ENCODE results near the gene TOR1A. TPM values are rescaled to one million over a fixed set of nuclear protein-coding genes. Genes with fewer than 3 reads are reported as not detected.
"Not testable (repeated sequence)": the region's sequence is repeated elsewhere in the genome, so short reads cannot be mapped to it uniquely, and the experiment has no call there.

Gene TOR1A
- total RNA-seq, 1 experiment from 2014 or later: 75.2 TPM

DNA sequence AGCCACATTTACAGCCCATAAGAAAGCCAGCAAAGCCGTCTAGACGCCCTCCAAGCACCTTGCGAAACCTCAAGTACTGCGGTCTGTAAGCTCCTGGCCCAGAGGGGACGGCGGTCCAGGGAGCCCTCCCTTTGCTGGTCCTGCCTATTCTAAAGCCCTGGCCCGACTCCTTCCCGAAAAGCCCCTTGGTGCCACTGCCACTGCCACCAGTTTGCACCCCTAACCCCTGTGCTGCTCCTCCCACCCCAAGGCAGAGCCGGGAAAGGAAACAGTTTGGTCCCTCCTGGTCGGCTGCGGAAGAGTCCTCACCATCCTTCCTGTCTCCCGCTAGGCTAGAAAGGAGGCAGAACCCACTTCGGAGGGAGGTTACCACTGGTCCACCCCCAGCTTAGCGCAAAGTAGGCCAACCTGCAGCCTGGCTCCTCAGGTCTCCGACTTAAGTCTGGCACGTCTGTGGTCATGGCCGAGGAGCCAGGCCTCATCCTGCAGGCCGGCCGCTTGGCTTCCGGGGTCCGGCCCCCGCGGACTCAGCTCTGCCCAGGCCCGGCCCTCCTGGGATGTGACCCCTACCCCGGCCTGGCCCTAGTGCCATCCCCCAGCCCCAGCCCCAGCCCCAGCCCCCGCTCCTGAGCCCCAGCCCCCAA, 916 bp downstream of the TOR1A start:
- peak; percentile 28 for DNase-seq (ENCODE audit: low read depth)

DNA sequence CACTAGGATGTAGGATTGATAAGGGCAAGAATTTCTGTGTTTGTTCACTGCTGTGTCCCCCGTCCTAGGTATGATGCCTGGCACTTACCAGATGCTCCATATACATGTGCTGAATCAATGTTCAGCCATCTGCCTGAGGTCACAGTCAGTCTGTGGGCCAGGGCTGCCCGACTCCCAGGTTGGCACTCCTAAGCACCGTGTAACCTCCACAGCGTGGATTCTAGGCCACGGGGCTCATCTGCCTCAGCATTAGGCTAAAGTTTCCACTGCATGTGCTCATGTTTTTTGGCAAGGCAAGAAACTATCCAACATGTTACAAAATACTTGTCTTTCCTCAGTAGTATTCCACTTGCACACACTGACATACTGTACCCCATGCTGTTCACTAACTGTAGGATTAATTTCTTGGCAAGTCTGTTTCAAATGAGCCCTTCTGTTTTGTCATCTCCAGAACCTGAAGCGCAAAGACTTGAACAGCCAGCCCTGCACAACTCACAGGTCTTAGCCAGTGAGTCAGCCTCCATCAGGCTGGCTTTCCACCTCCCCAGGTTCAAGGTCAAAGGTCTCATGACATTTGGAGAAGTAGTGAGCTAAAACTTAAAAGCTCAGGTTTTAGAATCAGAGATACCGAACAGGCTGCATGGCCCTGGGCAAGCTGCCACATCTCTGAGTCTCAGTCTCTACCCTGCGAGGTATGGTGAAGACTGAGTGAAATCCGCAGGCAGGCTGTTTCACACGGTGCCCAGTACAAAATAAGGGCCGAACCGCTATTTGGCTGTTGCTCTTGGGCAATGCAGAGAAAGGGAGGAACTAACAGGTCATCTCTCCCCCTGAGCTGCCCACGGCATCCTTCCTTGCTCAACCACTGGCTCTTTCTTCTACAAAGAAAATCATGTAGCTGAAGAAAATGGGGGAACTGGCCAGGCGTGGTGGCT, 7.2 kb downstream of the TOR1A start:
- DNase-seq (ENCODE audit: low read depth): no peak

DNA sequence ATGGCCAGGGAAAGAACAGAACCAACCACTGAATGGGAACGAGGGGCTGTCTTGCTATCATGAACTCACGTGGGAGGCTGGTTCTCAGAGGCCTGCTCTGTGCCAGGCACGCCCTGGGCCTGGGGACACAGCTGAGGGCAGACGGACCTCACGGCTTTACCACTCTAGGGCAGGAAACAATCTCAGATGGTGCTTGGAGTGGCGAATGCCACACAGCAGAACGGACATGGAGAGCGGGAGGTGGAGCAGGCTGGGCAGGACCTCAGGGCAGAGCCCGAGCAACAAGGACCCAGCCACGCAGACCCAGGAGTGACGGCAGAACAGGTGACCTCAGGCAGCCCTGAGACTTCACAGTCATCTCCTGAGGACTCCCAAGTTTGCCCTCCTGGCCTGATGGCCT, 8.7 kb downstream of the TOR1A start:
- DNase-seq (ENCODE audit: low read depth): no peak

DNA sequence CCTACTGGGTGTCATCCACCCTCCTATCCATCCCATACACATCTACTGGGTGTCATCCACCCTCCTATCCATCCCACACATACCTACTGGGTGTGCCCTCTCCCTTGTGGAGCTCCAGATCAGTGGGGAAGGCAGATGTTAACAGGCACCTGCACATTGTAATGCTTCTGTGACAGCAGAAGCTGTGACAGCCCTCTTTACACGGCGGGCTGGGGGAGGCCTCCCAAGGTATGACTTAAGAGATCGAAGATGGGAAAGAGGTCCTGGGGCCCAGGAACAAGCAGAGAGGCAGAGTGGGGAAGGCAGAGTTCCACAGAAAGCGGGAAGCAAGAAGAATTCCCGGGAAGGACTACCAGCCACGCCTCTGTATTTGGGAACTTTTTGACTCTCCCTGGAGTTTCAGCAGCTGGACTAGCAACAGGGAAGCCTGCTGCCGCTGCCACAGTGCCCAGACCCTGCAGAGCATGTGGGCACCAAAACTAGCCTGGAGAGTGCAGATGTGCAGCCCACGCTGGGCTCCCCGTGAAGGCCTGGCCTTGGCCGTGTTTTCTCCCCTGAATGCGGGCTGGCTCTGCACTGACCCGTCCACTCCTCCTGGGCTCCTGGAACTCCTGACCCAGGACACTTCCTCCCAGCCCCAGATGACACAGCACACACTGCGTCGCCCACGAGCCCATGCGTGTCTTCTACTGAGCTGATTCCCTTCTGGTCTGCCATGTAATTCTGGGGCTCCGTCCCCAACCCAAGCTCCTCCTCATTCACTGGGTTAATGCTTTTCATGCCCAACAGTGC, 9.3 kb downstream of the TOR1A start:
- DNase-seq (ENCODE audit: low read depth): no peak

DNA sequence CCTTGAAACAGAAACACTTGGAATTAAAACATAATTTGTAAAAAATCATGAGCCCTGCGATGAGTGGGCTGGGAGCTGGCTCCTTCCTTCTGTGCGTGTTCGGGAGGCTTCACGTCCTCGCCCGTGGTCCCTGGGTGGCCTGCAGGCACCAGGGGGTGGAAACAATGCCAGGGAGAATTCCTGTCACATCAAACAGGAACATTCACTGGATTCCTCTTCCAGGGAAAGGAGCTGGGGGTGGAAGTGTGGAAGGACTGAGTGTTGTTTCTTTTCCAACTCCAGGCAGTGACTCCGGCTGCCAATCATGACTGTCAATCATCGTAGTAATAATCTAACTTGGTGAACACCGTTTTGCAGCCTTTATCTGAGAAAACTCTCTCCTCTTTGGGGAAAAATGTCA, 10.3 kb downstream of the TOR1A start:
- no peak for DNase-seq (ENCODE audit: low read depth)

DNA sequence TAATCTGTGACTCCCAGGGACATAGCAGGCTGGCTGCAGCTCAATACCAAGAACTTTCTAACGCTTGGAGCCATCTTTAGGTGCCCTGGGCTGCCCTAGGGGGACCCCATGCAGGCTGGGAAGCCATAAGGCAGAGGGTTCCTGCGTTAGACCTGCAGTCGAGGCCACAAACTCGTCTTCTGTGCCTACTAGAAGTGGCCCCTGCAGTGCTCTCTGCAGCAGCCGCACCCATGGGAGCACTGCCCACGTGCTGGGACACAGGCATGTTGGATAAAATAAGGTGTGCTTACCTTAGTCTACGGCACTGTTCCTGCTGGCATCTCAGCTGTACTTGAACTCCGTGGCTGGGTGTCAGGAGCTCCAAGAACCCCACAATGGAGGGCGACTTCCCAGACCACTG, 11.6 kb downstream of the TOR1A start:
- DNase-seq (ENCODE audit: low read depth): no peak

DNA sequence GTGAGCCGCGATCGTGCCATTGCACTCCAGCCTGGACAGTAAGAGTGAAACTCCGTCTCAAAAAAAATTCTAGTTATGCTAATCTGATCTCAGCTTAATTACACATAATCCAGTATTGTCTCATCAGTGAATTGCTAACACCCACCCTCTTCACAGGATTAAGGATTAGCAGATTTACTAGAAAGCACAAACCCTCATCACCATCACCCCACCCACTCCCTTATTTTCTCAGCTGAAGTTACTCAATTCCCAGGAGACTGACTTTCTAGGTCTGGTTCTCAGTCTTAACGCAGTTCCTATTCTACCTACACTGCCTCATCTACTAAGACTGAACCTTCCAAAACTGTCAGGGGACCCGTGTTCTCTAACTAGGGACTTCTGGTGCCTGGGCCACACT, 12.0 kb downstream of the TOR1A start:
- no peak for DNase-seq (ENCODE audit: low read depth)

DNA sequence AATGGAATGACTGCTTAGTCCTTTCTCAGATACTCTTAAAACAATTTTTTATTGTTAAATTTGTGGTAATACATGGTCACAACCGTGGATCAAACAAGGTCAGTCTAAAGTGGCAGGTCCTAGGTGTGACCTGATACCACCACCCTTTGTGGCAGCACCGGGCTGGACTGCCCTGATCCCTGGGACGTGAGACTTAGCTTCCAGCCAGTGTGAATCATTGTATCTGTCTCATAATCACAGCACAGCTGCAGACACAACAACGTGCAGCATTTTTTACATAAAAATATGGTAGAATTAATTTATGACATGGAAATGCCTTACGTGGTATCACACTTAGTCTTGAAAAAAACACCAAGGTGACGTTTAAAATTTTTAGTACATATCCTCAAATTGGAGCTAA, 13.1 kb downstream of the TOR1A start:
- no peak for DNase-seq (ENCODE audit: low read depth)

DNA sequence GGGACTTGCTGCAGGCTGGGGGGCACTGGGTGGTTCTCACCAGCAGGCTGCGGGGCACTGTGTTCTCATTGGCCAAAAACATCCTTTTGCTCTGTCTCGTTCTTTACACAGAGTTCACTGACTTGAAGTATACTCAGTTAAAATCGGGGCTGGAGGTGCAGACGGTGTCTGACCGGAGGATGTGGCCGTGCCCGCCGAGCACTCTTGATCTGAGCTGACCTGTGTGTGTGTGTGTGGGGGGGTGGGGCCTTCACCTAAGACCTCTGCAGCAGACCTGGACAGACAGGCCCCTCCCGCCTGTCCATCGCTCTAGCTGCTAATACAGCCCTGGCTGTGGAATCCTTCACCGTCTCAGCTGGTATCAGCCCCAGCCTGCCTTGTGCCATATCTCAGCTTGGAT, 13.8 kb downstream of the TOR1A start:
- no peak for DNase-seq (ENCODE audit: low read depth)

DNA sequence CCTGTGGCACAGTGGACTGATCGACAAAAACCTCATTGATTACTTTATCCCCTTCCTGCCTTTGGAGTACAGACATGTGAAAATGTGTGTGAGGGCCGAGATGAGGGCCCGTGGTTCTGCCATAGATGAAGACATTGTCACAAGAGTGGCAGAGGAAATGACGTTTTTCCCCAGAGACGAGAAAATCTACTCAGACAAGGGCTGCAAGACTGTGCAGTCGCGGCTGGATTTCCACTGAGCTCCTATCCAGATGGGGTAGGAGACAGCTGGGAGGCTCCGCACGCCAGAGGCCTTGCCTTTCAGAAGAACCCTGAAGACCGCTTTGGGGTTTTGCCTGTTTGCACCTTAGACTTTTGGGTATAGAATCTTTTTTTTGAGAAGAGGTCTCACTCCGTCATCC, 14.6 kb downstream of the TOR1A start:
- no peak for DNase-seq (ENCODE audit: low read depth)

DNA sequence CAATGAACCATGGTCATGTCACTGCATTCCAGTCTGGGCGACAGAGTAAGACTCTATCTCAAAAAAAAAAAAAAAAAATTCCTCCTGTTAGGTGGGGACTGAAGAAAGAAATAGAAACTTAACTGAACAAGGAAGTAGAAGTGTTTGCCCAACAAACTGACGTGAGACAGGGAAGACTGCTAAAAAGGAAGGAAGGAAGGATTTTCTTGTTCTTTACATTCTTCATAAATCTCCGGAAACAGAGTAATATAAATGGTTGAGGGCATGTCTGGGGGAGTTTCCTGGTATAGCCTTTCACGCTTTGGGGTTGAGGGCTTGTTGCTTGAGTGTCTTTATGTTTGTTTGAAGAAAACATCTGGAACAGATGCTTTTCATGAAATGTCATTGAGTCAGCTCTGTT, 17.9 kb downstream of the TOR1A start:
- DNase-seq (ENCODE audit: low read depth): no peak

DNA sequence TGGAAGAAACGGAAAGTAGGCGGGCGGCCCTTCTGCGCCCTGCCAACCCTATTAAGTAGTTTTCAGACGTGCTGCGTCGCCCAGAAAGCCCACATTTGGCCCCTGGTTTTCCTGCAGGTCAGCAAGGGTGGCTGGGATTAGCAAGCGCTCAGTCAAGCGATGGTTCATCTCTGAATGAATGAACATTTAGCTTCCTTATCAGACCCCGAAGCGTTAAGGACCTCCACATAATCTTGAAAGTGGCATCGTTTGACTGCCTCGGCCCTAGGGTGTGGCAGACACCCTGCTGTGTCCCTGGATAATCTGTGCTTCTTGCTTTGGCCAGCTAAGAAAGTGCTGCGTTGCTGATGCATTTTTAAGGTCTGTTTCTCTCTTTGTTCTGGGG, 20.3 kb downstream of the TOR1A start:
- no peak for DNase-seq (ENCODE audit: low read depth)

DNA sequence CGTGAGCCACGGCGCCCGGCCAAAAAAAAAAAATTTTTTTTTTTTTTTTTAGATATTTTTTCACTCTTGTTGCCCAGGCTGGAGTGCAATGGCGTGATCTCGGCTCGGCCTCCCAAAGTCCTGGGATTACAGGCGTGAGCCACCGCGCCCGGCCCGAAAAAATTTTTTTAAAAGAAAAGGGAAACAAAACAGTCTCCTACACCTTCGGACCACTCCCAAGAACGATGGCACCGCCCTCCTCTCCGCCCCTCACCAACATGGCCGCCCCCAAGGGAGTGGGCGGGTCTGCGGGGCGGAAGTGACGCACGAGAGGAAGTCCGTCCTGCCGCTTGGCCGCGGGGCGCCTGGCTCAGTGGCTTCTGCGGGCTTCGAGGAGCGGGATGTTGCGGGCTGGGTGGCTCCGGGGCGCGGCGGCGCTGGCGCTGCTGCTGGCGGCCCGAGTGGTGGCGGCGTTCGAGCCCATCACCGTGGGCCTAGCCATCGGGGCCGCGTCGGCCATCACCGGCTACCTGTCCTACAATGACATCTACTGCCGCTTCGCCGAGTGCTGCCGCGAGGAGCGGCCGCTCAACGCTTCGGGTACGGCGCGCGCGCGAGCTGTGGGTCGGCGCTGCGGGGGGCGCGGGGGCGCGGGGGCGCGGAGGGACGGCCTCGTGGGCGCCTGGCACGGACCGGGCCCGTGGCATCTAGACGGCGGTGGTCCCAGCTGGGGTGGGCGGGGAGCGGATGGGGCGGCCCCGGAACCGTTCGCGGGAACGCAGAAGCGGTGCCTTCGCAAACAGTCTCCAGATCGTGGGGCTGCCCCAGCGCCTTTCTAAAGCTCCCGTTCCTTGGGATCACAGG, 20.9 kb downstream of the TOR1A start, which contains the start of gene TOR1B:
Gene TOR1B (plus strand): TSS at position 352 of the 843 bp plus-strand sequence. CDS start 29 bp downstream, at position 381.
- peak; percentile 93 for DNase-seq (ENCODE audit: low read depth)

DNA sequence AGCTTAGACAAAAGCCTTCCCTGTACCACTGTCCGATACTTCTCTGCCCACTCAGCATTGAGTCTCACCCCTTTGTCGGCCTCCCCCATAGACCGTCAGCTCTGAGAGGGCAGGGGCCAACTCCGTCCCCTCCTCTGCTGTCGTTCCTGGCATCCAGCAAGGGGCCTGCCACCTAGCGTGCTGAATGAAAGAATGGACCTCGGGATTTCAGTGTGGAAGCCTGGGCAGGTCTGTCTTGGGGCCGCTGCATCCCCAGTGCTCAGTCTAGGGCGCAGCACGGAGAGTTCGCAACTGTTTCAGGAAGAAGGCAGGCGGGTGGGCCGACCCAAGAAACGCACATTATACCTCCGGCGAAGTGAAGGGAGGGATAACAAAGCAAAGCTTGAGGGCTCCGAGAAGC, 22.4 kb downstream of the TOR1A start:
- DNase-seq (ENCODE audit: low read depth): no peak

DNA sequence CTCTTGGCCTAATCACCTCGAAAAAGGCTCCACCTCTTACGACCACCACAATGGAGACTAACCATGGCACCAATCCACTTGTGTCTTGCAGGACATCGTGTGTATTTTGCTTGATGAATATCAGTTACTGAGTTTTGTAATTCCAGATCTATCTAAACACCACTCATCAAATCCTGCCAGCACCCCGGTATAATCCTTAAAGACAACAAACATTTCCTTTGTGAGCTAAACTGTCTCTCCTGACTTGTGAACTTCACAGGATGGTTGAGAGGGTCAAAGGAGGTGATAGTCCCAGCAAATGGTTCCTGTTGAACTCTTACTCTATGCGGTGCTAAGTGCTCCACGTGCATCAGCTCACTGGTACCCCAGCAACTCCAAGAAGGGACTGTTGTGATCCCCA, 25.0 kb downstream of the TOR1A start:
- no peak for DNase-seq (ENCODE audit: low read depth)

DNA sequence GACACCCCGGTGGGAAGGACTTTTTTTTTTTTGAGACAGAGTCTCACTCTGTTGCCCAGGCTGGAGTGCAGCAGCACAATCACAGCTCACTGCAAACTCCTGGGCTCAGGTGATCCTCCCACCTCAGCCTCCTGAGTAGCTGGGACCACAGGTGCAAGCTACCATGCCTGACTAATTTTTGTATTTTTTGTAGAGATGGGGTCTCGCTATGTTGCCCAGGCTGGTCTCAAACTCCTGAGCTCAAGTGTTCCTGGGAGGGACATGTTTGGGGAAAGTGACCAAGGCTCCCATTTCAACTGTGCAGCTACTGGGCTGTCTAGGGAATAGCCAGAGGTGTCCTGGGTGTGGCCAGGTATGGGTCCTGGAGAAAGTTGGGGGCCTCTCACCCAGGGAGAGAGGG, 27.9 kb downstream of the TOR1A start:
- DNase-seq (ENCODE audit: low read depth): not testable (repeated sequence)

DNA sequence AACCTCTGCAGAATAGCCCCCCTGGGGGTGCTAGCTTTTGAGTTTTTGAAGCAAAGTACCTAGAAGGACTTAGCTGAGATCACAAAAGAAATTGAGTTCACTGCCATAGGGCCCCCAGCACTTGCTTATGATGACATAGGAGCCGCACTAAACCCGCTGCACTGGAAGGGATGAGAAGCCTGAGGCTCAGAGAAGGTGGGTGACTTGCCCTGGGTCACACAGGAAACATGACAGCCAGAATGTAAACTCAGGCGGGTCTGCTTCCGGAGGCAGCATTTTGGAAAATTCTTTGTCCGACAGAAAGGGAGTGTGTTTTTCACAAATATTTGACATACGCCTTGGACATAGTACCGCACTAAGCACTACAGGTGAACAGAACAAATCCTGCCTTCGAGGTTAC, 29.4 kb downstream of the TOR1A start:
- DNase-seq (ENCODE audit: low read depth): no peak

DNA sequence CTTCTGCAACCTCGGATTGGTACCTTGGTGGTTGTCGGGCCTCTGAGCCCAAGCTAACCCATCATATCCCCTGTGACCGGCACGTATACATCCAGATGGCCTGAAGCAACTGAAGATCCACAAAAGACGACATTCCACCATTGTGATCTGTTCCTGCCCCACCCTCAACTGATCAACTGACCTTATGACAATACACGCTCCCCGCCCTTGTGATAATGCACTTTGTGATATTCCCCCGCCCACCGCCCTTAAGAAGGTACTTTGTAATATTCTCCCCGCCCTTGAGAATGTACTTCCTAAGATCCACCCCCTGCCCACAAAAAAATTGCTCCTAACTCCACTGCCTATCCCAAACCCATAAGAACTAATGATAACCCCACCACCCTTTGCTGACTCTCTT, 37.5 kb downstream of the TOR1A start:
- no peak for DNase-seq (ENCODE audit: low read depth)

DNA sequence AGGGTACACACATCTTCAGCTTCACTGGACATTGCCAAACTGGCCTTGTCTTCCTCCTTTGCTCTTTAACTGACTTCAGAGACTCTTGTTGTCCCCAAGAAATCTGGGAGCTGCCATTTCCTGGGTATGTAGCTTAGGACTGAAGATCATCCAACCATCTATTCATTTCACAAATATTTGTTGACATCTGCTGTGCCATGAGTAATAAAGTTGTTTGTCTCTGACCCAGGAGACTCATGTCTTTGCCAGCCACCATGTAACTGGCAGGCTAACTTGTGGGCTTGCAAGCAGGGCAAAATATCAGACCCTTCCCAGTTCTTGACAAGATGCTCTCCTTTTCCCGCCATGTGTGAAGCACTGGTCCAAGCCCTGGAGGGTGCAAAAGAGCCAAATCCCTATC, 38.1 kb downstream of the TOR1A start:
- DNase-seq (ENCODE audit: low read depth): no peak

DNA sequence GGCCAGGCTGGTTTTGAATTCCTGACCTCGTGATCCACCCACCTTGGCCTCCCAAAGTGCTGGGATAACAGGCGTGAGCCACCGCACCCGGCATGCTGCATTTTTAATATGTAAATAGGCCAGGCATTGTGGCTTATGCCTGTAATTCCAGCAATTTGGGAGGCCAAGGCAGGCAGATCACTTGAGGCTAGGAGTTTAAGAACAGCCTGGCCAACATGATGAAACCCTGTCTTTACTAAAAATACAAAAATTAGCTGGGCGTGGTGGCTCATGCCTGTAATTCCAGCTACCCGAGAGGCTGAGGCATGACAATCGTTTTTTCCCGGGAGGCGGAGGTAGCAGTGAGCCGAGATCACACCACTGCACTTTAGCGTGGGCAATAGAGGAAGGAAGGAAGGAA, 39.0 kb downstream of the TOR1A start:
- DNase-seq (ENCODE audit: low read depth): not testable (repeated sequence)
